ENCODE data around the gene PARPBP.

Gene PARPBP

DNA sequence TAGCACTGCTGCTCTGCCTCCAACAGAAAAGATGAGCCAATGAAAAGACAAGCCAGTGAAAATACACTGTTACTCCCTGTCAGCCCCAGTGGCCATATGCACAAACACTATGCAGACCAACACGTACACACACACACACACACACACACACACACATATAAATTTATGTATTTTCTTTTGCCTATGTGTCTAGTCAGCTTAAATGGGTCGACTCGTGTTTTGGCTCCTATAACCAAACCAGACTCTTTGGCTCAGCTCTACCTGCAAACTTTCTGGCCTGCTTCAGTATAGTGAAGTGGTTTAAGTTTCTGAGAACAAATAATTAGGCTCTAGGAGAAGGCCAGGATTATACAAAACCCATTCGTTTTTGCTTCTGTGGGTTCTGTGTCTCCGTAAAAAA is 108.0 kb downstream of the PARPBP start:
- TF ChIP-seq, protein P1, sequence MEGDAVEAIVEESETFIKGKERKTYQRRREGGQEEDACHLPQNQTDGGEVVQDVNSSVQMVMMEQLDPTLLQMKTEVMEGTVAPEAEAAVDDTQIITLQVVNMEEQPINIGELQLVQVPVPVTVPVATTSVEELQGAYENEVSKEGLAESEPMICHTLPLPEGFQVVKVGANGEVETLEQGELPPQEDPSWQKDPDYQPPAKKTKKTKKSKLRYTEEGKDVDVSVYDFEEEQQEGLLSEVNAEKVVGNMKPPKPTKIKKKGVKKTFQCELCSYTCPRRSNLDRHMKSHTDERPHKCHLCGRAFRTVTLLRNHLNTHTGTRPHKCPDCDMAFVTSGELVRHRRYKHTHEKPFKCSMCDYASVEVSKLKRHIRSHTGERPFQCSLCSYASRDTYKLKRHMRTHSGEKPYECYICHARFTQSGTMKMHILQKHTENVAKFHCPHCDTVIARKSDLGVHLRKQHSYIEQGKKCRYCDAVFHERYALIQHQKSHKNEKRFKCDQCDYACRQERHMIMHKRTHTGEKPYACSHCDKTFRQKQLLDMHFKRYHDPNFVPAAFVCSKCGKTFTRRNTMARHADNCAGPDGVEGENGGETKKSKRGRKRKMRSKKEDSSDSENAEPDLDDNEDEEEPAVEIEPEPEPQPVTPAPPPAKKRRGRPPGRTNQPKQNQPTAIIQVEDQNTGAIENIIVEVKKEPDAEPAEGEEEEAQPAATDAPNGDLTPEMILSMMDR (IDR thresholded peaks at IDR 0.05), result no peak

DNA sequence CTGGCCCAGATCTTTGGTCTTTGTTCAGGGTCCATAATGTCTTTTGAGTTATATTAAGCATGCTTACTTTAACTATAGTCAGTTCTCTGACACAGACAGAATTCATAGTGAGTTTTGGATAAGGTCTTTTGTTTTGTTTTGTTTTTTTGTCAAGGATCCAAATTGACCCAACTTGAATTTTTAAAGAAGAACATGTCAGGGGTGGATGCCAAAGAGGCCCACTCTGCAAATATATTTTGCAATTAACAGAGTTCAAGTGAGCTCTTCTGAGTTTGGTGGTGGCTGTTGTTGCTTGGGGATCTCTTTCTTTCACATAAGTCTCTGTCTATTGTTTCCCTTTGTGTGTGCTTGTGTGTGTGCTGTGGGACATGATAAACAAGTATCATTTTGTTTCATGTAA is 112.1 kb downstream of the PARPBP start:
- TF ChIP-seq, protein P1 (IDR thresholded peaks at IDR 0.05), result no peak

DNA sequence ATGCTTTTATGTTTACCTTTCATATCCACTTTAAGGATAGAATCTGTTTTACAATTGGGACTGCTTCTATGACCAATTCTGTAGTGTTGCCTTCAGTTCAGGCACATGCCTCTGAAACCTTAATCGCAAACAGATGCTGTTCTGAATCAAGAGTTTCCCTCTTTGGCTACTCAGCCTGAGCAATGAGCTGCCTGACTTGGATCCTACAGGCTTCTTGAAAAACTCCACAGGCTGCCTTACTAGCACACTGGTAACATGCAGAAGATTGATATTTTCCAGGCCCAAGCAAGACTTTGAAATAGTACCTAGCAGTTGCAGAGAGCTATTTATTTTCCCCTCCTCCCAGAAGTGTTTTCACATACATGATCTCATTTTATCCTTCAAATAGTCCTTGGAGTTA is 112.5 kb downstream of the PARPBP start:
- TF ChIP-seq, protein P1 (IDR thresholded peaks at IDR 0.05), result no peak

DNA sequence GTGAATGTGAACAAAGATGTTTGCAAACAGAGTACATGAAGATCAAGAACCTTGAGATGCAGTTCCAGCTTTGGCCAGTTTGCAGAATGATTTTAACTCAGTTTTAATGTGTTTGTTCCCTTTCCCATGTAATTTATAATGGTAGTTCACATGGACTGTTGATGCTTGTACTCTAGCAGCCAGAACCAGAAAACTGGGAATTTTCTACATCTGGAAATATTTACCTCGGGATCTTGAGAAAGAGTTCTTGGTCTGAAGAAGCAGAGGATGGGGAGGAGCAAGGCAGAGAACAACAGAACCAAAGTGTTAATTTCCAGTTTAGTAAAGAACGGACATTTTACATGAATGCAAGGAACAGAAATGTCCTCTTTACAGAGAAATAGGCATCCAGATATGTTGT is 114.6 kb downstream of the PARPBP start:
- TF ChIP-seq, protein P1 (IDR thresholded peaks at IDR 0.05), result no peak

All from LNCAP (cell line).